Measurements from ENCODE around the gene RAB18. TPM values are rescaled to one million over a fixed set of nuclear protein-coding genes. Genes with fewer than 3 reads are reported as not detected.

The RAB18 gene
- total and polyA plus RNA-seq, 9 of the 15 experiments (the other 6 are each of a cell fraction or from before 2014, with no cell fraction given), result 10.5 to 46.3 (median 32.5) TPM

DNA sequence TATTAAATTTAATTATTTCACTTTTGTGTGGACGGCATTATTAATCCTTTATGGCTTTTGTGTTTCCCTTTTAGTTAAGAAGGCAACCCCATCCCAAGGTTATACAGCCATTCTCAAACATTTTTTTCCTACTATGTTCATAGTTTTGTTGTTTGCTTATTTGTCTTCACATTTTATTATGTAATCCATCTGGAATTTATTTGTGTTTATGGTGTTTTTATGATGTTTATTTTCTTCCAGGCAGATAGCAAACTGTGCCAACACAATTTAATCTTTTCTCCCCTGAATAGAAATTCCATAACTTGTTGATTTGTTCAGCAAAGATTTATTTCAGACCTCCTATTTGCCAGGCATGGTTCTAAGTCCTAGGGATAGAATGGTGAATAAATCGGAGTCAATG, 42.9 kb downstream of the RAB18 start:
- peaks cover 10% of the 10 kb centered on the region; the same call in 1 of the 3 replicates for H3K36me3 ChIP-seq (ENCODE audit: control insufficient read depth, insufficient read depth, low read length)
- no peaks in the 10 kb centered on the region for H4K20me1 ChIP-seq (replicated peaks; ENCODE audit: control insufficient read depth, insufficient read depth, low read length)
- ATAC-seq, result no peak
- no peak overlapping the region for H3K27ac ChIP-seq (ENCODE audit: extremely low read depth, low read depth, low read length)
- no TSS peak for BruUV-seq (replicated peaks)
- FAIRE-seq, result no peak
- no peaks in the 10 kb centered on the region for H3K27me3 ChIP-seq (ENCODE audit: control insufficient read depth in 2 of 2, insufficient read depth in 2 of 2, low read length in 2 of 2)
- H3K9me3 ChIP-seq (replicated peaks; ENCODE audit: control insufficient read depth, insufficient read depth, low read depth, low read length), result no peaks in the 10 kb centered on the region; the same call in 1 of the 2 replicates
- H2AFZ ChIP-seq (ENCODE audit: low read depth, low read length), result no peak overlapping the region
- 83% methylated on average over 2 of the region's 2 CpGs for WGBS (ENCODE audit: insufficient coverage, low coverage, missing lambda C conversion rate)
- POLR2A ChIA-PET, result no interaction called here
- in situ Hi-C loops (cut with MboI) (no loop called here), intact Hi-C loops (cut with micrococcal nuclease) (no loop called here)
- no peaks in the 10 kb centered on the region for H3K9me1 ChIP-seq (ENCODE audit: control insufficient read depth, insufficient read depth, low read length)
- no peak overlapping the region for H3K9ac ChIP-seq (ENCODE audit: insufficient read depth in 1 of 2, low read depth in 2 of 2, low read length in 2 of 2)
- no peaks in the 10 kb centered on the region for H3K79me2 ChIP-seq (ENCODE audit: control insufficient read depth, insufficient read depth, low read length)
- TF ChIP-seq KAT8 (IDR thresholded peaks at IDR 0.05; ENCODE audit: low read depth), result no peak
- TF ChIP-seq, protein P1, sequence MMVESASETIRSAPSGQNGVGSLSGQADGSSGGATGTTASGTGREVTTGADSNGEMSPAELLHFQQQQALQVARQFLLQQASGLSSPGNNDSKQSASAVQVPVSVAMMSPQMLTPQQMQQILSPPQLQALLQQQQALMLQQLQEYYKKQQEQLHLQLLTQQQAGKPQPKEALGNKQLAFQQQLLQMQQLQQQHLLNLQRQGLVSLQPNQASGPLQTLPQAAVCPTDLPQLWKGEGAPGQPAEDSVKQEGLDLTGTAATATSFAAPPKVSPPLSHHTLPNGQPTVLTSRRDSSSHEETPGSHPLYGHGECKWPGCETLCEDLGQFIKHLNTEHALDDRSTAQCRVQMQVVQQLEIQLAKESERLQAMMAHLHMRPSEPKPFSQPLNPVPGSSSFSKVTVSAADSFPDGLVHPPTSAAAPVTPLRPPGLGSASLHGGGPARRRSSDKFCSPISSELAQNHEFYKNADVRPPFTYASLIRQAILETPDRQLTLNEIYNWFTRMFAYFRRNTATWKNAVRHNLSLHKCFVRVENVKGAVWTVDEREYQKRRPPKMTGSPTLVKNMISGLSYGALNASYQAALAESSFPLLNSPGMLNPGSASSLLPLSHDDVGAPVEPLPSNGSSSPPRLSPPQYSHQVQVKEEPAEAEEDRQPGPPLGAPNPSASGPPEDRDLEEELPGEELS (CRISPR knock-in tag; IDR thresholded peaks at IDR 0.05; ENCODE audit: borderline replicate concordance), result no peak
- TF ChIP-seq, protein P2, sequence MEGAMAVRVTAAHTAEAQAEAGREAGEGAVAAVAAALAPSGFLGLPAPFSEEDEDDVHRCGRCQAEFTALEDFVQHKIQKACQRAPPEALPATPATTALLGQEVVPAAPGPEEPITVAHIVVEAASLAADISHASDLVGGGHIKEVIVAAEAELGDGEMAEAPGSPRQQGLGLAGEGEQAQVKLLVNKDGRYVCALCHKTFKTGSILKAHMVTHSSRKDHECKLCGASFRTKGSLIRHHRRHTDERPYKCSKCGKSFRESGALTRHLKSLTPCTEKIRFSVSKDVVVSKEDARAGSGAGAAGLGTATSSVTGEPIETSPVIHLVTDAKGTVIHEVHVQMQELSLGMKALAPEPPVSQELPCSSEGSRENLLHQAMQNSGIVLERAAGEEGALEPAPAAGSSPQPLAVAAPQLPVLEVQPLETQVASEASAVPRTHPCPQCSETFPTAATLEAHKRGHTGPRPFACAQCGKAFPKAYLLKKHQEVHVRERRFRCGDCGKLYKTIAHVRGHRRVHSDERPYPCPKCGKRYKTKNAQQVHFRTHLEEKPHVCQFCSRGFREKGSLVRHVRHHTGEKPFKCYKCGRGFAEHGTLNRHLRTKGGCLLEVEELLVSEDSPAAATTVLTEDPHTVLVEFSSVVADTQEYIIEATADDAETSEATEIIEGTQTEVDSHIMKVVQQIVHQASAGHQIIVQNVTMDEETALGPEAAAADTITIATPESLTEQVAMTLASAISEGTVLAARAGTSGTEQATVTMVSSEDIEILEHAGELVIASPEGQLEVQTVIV (CRISPR knock-in tag; IDR thresholded peaks at IDR 0.05; ENCODE audit: borderline replicate concordance), result no peak
- no peak for TF ChIP-seq NR4A1 (CRISPR knock-in tag; IDR thresholded peaks at IDR 0.05)
- TF ChIP-seq NR4A1 (tag; IDR thresholded peaks at IDR 0.05), result no peak
- no peak for TF ChIP-seq RAD51 (IDR thresholded peaks at IDR 0.05; ENCODE audit: borderline replicate concordance, low read depth)
- TF ChIP-seq ZNF134 (CRISPR knock-in tag; conservative IDR thresholded peaks at IDR 0.05), result no peak
- TF ChIP-seq SRF (CRISPR knock-in tag; IDR thresholded peaks at IDR 0.05), result no peak
- TF ChIP-seq, protein P3, sequence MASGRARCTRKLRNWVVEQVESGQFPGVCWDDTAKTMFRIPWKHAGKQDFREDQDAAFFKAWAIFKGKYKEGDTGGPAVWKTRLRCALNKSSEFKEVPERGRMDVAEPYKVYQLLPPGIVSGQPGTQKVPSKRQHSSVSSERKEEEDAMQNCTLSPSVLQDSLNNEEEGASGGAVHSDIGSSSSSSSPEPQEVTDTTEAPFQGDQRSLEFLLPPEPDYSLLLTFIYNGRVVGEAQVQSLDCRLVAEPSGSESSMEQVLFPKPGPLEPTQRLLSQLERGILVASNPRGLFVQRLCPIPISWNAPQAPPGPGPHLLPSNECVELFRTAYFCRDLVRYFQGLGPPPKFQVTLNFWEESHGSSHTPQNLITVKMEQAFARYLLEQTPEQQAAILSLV (tag; IDR thresholded peaks at IDR 0.05), result no peak
- no peak for TF ChIP-seq EZH2 (IDR thresholded peaks at IDR 0.05; ENCODE audit: borderline replicate concordance, low read depth, low read length)
- TF ChIP-seq SLC30A9 (CRISPR knock-in tag; IDR thresholded peaks at IDR 0.05), result no peak
- CTCF ChIA-PET (ENCODE audit: low intra/inter-chr PET ratio), result no interaction called here
- H3K4me3 ChIP-seq, result no peak overlapping the region
- no peaks in the 10 kb centered on the region for H3K4me1 ChIP-seq (replicated peaks in 1 of 2; ENCODE audit: control insufficient read depth in 2 of 2, insufficient read depth in 2 of 2, low read length in 2 of 2)
- no peak for DNase-seq (ENCODE audit: extremely low read depth in 1 of 4, low spot score in 3 of 4)
- no peak overlapping the region for H3K4me2 ChIP-seq (ENCODE audit: insufficient read depth, low read length)

All from K562 (cell line).